ENCODE data around the gene SEC61B.

The SEC61B gene

DNA sequence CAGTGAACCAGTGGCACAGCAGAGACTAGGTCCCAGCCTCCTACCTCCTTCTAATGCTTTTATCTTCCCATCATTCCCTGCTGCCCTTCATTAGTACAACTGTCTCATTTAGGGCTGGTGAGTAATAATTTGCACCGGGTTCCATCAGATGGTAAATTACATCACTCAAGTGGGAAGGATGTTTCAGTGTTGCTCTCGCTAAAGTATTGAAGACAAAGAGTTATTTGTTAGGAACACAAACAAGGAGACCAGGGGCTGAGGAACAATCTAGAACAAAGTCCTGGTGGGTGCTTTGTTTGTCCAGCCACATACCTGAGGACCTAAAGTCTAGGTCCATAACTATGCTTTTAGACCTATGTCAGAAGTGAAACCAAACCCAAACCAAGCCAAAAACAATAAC lies 52.4 kb downstream of the SEC61B start:
- no peak for FAIRE-seq
- DNase-seq (ENCODE audit: insufficient read length, low spot score) = no peak
- TF ChIP-seq, protein P1, sequence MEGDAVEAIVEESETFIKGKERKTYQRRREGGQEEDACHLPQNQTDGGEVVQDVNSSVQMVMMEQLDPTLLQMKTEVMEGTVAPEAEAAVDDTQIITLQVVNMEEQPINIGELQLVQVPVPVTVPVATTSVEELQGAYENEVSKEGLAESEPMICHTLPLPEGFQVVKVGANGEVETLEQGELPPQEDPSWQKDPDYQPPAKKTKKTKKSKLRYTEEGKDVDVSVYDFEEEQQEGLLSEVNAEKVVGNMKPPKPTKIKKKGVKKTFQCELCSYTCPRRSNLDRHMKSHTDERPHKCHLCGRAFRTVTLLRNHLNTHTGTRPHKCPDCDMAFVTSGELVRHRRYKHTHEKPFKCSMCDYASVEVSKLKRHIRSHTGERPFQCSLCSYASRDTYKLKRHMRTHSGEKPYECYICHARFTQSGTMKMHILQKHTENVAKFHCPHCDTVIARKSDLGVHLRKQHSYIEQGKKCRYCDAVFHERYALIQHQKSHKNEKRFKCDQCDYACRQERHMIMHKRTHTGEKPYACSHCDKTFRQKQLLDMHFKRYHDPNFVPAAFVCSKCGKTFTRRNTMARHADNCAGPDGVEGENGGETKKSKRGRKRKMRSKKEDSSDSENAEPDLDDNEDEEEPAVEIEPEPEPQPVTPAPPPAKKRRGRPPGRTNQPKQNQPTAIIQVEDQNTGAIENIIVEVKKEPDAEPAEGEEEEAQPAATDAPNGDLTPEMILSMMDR (IDR thresholded peaks at IDR 0.05; ENCODE audit: insufficient read depth, missing control alignments) = no peak

Data from D721Med (cell line).